ENCODE measurements around the gene CNPY1.

CNPY1 gene

DNA sequence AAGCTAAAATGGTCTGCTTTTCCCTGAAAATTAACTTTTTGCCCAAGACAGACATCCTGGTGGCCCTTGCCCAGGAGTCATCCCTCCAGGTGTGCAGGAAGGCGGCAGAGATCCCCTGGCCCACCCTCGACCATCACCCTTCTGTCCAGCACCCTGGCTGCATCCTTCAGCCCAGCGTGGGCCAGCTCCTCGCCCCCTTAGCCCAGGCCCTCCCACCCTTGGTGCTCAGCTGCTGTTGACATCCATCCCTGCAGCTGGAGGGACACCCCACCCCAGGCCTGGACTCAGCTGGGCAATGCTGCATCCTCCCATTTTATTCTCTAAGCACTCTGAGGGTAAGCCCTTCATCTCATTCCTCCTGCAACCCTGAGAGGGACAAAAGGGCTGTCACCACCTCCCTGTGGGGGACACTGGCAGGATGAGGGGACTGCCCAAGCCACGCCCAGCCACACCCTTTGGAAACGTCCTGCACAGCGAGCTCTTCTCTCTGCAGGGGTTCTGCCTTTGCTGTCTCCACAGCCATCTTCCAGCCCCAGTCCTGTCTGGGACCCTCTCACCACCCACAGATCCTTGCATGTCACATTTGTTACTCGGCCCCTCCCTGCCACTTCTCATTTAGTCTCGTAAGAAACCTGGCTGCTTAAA lies 57.8 kb downstream of the CNPY1 start:
- no peak for DNase-seq (ENCODE audit: low spot score)

DNA sequence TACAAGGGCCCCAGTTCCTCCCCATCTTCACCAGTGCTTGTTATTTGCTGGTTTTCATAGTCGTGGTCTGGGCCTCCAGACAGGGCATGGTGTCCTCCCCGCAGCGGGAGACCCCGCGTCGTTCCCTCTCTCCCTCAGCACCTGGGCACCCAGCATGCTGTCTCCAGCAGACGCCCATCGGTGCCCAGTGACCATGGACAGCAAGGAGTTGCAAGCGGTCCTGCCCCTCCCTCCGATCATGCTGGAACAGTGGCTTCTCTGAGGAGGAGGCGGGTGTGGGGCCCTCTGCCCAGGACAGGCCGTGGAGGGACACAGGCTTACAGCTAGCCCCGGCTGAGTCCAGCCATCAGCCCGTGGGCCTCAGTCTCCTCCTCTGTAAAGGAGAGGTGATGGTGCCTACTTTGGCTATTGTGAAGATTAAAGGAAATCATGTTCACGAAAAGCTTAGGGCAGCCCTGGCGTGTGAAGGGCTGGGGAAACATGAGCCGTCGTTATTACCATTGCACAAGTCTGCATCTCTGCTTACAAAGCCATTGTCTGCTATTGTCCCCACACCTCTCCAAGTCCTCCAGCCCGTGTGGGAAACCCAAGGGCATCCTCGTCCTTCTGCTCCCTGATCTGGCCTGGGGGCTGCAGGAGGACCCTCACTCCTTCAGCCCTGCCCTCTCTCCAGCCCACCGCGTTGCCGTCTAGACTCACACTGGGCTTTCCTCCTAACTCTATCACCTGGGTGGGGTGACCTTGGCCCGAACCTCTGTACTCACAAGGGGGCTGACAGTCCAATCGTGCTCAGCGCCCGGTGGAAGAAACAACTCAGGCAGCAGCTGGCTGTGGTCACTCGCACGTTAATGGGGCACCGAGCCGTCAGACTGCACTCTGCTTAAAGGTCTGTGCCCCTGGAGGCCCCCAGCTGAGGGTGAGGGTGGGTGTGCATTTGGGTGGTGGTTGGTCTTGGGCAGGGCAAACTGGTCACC lies 58.6 kb downstream of the CNPY1 start:
- no peak for DNase-seq (ENCODE audit: low spot score)

DNA sequence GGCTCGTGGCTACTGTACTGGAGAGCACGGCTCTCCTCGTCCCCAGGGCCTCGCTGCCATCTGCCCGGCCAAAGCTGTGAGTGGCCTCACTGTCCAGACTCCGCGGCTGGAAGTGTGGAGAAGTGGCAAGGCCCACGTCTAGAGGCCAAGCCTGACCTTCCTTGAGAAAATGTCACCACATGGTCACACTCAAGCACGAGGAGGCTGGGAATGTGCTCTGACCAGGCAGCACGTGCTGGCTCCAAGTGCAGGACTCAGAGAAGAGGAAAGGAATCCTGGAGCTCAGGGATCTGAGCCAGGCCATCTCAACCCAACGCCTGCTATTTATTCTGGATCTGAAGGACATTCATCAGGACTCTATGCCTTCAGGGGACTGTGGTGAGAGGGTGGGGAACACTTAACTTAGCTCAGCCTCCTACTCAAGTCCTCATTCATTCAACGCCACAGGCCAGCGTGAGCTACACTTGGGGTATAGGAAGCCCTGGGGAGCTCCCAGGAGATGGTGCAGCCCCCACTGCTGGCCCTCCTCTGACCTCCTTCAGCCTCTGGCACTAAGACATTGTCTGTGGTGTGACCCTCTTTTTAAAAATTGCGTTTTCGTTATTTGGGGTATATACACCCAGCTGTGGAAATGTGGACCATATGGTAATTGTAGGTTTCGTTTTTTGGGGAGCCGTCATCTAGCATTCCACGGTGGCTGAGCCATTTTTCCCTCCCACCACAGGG lies 59.4 kb downstream of the CNPY1 start:
- DNase-seq (ENCODE audit: low spot score), result no peak

DNA sequence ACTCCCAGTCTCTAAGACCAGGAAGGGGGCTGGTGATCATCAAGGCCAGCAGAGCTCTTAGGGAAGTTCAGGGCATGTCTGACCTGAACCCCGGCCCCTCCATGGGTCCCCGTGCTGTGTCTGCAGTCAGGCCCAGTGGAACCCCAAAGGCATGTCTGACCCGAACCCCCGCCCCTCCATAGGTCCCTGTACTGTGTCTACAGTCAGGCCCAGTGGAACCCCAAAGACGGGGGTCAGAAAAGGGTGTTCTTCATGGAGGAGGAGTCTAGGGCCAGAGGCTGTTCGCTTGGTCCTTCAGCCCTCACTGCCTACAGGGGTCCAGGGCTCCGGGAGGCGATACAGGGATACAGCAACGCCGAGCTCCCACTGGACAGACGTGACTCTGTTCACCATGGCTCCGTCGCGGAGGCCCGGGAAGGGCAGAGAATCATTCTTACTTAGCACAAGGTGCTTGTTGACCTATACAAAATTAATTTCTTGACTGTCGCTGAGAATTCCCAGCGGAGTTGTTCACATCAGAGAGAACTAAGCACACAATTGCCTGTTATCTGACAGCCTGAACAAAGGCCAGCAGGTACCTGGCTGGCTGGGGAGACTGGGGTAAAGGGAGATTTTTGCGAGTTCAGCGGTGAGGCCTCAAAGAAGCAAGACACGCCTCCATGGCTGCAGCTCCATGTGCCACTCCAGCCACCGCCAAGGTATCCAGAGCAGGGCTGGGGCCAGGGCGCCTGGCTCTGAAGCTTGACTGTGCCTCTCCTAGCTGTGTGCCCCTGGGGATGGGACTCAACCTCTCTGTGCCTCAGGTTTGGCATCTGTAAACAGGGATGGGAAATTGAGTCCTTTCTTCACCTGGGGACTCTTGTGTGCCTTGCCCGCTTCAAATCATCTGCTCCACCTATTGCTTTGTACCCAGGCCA lies 61.6 kb downstream of the CNPY1 start:
- no peak for DNase-seq (ENCODE audit: low spot score)

DNA sequence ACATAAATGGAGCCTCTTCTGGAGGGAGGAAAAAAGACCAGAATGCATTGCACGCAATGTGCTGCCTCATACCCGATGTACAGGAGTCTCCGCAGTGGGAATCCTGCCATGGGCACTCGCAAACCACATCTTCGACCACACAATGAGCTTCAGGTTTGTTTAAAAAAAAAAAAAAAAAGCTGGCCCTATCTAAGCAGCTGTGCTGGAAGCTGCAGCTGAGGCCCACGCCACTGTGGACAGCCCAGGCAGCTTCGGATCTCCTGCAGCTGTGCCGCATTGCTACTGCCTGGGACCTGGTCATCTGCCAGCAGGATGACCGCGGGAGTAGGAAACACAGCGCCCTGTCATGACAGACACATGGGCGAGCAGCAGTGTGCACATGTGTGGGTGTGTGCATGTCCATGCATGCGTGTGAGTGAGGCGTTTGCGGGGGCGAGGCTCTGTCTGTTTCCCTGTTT lies 62.5 kb downstream of the CNPY1 start:
- peak; percentile 56 for DNase-seq (ENCODE audit: low spot score)

DNA sequence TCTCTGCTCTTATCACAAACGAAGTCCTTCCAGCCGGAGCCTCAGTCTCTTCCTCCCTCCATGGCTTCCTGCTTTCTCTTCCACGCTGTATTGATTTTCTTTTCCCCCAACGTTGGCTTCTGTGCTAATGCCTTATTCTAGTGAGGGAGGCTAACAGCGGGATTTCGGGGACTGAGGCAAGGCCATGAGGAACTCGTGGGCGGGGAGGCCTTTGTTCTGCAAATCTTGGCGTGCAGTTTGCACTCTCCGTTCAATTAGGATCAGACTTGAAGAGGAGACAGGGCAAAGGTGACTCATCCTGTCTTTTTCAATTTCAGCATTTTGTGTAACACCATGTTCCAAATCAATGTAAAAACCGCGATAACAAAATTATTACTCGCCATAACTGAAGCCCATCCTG lies 63.1 kb downstream of the CNPY1 start:
- no peak for DNase-seq (ENCODE audit: low spot score)

DNA sequence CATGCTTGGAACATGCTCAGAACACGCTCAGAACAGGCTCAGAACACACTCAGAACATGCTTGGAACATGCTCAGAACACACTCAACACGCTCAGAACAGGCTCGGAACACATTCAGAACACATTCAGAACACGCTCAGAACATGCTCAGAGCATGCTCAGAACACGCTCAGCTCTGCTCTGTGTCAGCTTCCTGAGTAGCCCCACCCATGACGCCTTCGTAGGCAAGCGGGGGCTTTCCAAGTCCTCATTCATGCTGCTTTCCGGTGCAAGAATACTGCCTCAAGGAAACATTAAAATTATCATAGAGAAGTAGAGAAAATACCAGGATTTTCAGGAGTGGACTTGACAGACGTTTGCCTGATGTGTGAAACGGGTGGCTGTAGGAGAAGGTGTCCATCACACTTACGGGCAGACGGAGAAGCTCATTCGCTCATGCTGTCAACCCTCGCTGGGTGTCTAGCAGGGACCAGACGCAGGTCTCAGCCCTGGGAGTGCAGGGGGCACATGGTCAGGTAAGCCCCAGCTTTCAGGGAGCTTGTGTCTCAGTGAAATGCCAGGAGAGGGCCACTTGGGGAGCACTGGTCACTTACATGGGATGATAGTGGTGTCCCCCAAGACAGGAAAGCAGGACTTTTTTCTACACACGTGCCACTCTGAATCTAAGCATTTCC lies 63.7 kb downstream of the CNPY1 start:
- no peak for DNase-seq (ENCODE audit: low spot score)

DNA sequence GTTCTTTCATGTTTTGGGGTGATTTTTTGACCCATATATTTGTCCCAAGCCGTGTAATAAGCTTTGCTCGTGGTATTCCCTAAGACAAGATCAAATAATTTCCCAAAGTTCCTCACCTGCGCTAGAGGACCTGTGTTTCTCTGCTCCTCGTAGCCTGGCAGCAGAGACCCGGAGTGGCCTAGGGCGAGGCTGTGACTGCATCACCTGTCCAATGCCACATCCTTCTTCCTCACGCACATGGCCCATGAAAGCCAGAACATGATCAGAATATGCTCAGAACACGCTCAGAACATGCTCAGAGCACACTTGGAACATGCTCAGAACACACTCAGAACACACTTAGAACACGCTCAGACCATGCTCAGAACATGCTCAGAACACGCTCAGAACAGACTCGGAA lies 64.6 kb downstream of the CNPY1 start:
- DNase-seq (ENCODE audit: low spot score), result no peak

DNA sequence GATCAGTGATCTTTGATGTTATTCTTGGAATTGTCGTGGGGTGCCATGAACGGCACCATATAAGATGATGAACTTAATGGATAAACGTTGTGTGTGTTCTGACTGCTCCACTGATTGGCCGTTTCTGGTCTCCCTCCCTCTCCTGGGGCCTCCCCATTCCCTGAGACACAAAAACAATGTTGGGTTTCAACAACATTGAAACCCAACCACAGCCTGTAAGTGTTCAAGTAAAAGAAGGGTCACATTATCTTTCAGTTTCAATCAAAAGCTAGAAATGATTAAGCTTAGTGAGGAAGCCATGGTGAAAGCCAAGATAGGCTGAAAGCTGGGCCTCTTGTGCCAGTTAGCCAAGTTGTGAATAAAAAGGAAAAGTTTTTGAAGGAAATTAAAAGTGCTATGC lies 68.9 kb downstream of the CNPY1 start:
- DNase-seq (ENCODE audit: low spot score), result no peak

DNA sequence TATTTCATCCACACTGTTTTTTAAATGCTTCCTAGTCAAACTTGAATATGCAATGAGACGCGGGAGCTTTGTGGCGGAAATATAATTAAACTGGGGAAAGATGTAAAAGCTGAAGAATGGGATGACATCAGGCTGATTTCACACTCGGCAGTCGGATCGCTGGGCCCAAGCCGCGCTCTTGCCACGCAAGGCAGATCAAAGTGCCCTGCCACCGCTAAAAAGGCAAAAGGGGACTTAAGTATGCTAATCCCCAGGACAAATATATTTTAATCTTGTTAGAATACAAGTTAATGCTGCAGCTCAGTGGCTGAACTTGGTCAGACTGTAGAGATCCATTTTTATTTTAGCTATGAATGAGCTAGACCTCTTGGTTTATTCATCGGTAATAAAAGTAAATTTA lies 74.6 kb downstream of the CNPY1 start:
- peak; percentile 76 for DNase-seq (ENCODE audit: low spot score)

DNA sequence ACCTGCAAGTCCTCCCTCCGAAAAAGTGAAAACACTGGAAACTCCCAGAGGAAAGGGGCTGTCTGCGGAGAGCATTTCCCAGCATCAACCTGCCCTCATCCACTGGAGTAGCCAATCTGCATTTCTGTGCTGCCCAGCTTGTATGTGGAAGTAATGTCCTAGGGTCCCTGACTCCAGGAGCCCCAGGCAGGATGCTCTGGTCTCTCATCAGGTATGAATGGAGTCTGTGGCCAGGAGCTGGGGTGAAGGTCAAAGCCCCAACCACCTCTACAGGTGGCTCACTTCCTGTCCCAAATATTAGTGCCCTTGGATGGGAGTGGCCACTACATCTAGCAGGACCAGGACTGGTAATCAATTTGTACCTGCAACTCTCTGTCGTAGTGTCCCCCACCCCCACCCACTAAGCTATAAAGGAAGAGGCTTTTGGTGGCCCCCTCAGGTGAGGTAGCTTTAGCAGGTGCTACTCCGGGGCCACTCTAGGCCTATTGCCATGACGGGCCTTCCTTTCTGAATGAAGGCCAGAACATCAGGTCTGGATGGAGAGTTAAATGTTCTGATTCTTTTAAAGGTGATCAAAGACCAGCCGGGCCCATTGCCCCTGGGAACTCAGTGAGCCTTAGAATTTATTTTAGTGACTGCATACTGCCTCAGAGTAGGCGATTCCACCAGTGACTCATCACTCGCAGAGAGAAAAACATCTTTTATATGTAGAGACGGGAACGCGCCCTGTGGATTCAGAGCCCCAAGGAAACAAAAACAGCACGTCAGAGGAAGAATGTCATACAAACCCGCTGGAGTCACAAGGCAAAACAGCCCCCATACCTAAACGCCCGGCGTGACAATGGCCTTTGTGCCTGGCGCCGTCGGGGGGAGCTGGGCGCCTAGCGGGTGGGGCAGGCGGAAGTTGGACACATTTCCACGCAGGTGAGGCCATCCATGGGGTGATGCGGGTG lies 75.4 kb downstream of the CNPY1 start:
- peak; percentile 94 for DNase-seq (ENCODE audit: low spot score)

DNA sequence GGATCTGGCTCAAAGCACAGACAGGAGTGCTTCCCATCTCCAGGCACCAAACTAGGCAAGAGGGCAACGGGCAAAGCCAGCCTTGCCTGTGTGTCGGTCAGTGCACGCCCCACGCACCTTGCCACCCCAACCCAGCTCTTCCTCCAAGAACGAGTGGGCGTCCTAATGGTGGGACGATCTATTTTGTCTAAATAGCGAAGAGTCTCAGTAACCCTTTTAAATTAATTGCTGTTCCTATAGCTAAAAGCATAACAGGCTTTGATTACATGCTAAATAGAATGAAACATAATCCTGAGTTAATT lies 76.2 kb downstream of the CNPY1 start:
- DNase-seq (ENCODE audit: low spot score), result no peak

DNA sequence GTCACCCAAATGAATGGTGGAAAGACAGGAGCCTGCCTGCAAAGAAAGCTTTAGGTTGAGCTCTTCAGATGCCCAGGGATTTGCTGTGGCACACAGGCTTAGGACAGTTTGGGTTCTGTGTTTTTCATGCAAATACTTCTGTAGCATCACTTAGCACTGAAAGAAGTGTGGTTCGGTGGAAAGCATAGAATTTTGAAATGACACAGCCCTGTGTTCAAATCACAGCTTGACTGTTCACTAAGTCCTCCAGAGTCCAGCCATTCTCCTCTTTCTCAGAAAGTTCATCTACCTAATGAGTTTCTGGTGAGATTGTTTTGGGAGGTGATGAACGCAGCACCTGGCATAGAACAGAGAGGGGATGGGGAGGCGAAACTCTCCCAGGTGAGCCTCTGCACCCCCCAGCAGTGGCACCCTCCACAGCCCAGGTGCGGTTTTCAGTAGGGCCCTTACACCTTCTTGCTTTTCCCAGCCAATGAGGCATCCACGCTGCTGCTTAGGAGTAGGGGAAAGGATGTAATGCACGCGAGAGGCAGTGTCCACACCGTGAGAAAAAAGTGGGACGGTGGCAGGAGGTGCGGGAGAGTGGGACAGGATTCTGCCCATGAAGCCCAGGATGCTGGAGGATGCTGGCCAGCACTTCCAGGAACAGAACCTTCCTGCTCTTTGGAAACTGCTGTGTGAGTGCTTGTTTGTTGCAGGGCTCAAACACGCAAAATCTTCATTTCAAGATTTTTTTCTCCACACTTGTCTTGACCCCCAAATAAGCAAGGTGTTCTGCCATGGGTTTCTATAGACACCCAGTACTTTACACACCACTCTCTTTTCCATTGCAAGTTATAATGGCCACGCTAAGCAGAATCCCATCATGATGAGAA lies 76.8 kb downstream of the CNPY1 start:
- no peak for DNase-seq (ENCODE audit: low spot score)

DNA sequence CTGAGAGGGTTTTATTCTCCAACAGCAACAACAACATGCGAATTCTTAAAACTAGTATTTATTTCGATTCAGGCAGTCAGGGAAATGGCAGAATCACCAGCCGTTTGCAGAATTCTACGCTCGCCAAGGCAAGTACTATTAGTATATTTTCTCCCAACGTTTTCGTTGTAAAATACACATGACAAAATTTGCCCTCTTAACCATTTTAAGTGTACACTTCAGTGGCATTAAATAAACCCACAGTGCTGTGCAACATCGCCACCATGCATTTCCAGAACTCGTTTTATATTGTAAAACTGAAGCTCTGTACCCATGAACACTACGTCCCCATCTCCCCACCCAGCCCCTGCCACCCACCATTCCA lies 77.6 kb downstream of the CNPY1 start:
- no peak for DNase-seq (ENCODE audit: low spot score)

DNA sequence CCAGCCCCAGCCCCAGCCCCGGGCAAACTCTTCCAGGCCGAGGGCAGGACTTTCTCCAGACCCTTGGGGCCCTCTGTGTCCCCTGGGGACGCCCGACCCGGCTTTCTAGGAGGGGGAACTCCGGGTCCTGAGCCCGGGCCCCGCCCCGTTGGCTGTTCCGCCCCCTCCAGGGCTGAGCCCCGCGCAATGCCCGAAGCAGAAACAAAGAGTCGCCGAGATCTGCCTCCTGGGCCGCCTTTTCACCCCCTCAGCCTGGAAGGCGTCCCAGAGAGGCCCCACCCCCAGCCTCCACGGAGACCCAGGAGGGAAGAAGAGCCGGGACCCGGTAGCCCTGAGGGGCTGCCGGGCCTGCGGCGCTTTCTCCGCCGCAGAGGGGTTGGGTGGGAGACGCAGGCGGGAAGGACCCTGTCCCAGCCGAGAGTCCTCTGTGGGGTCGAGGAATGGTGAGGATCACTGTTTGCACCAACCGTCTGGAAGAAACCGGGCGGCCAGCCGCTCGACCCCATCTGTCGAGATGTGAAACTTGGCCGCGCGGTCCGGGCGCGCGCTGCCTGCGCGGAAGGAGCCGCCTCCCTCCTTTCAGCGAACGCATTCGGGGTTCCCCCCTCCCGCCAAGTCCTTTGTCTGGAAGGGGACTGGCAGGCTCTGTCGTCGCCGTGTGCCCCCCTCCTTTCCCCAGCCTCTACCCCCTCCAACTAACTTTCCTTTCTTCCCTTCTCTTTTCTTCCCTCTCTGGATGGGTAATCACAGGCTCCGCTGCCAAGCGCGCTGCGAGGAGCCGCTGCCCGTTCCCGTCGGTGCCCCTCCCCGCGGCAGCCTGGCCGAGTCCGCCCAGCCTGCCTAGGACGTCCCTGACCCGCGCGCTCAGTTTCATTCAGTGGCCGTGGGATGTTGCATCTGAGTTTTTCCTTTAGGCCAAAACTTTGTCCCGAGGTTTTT lies 78.2 kb downstream of the CNPY1 start:
- DNase-seq (ENCODE audit: low spot score), result no peak

DNA sequence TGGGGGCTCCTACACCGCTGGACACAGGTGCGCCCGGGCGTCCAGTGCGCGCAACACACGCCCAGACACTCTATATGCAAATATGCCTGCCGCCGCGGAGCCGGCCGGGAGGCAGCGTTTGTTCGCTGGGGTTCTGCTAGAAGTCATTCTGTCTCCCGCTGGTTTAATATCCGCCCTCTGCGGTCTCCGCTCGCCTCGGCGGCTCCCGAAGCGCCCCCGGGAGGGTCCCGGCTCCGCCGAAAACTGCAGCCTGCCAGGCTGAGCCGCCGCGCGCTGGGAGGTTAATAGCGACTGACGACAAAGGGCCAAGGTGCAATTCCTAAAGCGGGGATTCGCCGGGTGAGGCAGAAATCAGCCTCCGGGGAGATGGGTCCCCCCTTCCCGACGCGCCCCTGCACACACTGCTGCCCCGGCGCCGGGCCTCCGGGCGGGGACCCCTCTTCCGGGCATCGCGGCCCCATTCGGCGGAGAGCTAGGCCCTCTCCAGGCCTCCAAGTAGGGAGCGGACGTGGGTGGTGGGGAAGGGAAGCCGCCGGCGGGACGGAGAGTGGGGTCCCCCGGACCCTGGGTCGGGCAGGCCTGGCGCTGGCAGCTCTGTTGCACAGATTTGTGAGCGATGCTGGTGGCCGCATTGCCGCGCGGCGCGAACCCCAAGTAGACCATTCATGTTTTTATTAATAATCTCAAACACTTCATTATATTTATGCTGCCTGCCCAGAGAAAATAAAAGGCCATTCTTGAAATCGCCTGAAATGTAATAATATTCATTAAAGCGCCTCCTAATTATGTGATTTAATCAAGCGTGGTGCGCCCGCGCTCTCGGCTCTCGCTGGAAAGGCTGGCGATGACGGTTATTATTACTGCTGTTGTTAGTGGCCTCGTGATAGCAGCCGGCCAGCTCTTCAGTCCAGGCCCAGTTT lies 79.3 kb downstream of the CNPY1 start:
- no peak for DNase-seq (ENCODE audit: low spot score)
